ENCODE measurements around the gene ATF6. TPM values are rescaled to one million over a fixed set of nuclear protein-coding genes. Genes with fewer than 3 reads are reported as not detected.

Gene ATF6
- total RNA-seq, 5 donors from 2014 or later (not counting 1 experiment from before 2014, with no cell fraction given) = 18.7 to 27.6 (median 21.9) TPM

- Histone ChIP-seq H3K4me1 (ENCODE audit: control insufficient read depth in 1 of 2, extremely low read depth in 1 of 2, insufficient read depth in 2 of 2, low read length in 2 of 2) (peaks cover 7 to 25% of the 10 kb centered on the region in 2 experiments), H3K27ac (ENCODE audit: low read length) (no peak overlapping the region), H3K9me3 (no peaks in the 10 kb centered on the region), H3K36me3 (ENCODE audit: control insufficient read depth in 2 of 2, extremely low read depth in 1 of 2, insufficient read depth in 1 of 2, low read length in 1 of 2) (no peaks in the 10 kb centered on the region), H3K27me3 (replicated peaks in 1 of 2; ENCODE audit: control insufficient read depth in 2 of 2, extremely low read depth in 1 of 2, insufficient read depth in 2 of 2, low read length in 1 of 2) (peaks cover 0 to 5% of the 10 kb centered on the region in 2 experiments), H3K4me3 (ENCODE audit: control insufficient read depth in 1 of 2, extremely low read depth in 1 of 2, low read length in 1 of 2) (no peak overlapping the region)
- no peak overlapping the region for H3K27ac Mint-ChIP-seq
- H3K27me3 Mint-ChIP-seq = peaks cover 4 to 5% of the 10 kb centered on the region in 2 donors
- no peaks in the 10 kb centered on the region for H3K9me3 Mint-ChIP-seq
- DNase-seq = no peak
- no peak for ATAC-seq (replicated peaks in 1 of 4)
- H3K36me3 Mint-ChIP-seq = no peaks in the 10 kb centered on the region
- no peak overlapping the region for H3K4me3 Mint-ChIP-seq
- POLR2A ChIA-PET = no interaction called here
- H3K4me1 Mint-ChIP-seq = peaks cover 22 to 41% (median 37%) of the 10 kb centered on the region in 3 donors
- 86% methylated on average over 1 of the region's 5 CpGs for WGBS (ENCODE audit: insufficient coverage)
- CTCF ChIA-PET = interaction anchor here in 1 of 2 donors (0.7 kb wide), 1 partner anchor 80 kb away, joined by 3 read pairs; no protein-coding TSS in a partner anchor
These were observed 34.0 kb upstream of the ATF6 start for GRCh38 chr1:161731981-161732718.

- no peak for DNase-seq
- Histone ChIP-seq H3K27me3 (replicated peaks in 1 of 2; ENCODE audit: control insufficient read depth in 2 of 2, extremely low read depth in 1 of 2, insufficient read depth in 2 of 2, low read length in 1 of 2) (peaks cover 0 to 5% of the 10 kb centered on the region in 2 experiments), H3K4me1 (ENCODE audit: control insufficient read depth in 1 of 2, extremely low read depth in 1 of 2, insufficient read depth in 2 of 2, low read length in 2 of 2) (peaks cover 0 to 16% of the 10 kb centered on the region in 2 experiments), H3K36me3 (ENCODE audit: control insufficient read depth in 2 of 2, extremely low read depth in 1 of 2, insufficient read depth in 1 of 2, low read length in 1 of 2) (no peaks in the 10 kb centered on the region), H3K9me3 (no peaks in the 10 kb centered on the region), H3K27ac (ENCODE audit: low read length) (no peak overlapping the region), H3K4me3 (ENCODE audit: control insufficient read depth in 1 of 2, extremely low read depth in 1 of 2, low read length in 1 of 2) (no peak overlapping the region)
- no peaks in the 10 kb centered on the region for H3K9me3 Mint-ChIP-seq
- no peak overlapping the region for H3K27ac Mint-ChIP-seq
- peaks cover 16 to 36% (median 28%) of the 10 kb centered on the region in 3 donors for H3K4me1 Mint-ChIP-seq
- H3K27me3 Mint-ChIP-seq = peaks cover 4 to 5% of the 10 kb centered on the region in 2 donors
- no peak for ATAC-seq (replicated peaks in 1 of 4)
- H3K36me3 Mint-ChIP-seq = no peaks in the 10 kb centered on the region
- ChIA-PET POLR2A (no interaction called here), CTCF (interaction anchor here in 1 of 2 donors (0.6 kb wide), 1 partner anchor 1045 kb away, joined by 3 read pairs; no protein-coding TSS in a partner anchor)
- WGBS (ENCODE audit: insufficient coverage) = no CpG with 5 or more reads among the region's 1 CpG
- no peak overlapping the region for H3K4me3 Mint-ChIP-seq
These were observed 32.6 kb upstream of the ATF6 start for GRCh38 chr1:161733526-161733925.

- Histone ChIP-seq H3K4me1 (ENCODE audit: control insufficient read depth in 1 of 2, extremely low read depth in 1 of 2, insufficient read depth in 2 of 2, low read length in 2 of 2) (peaks cover 0 to 23% of the 10 kb centered on the region in 2 experiments), H3K27ac (ENCODE audit: low read length) (no peak overlapping the region), H3K4me3 (ENCODE audit: control insufficient read depth in 1 of 2, extremely low read depth in 1 of 2, low read length in 1 of 2) (no peak overlapping the region), H3K36me3 (ENCODE audit: control insufficient read depth in 2 of 2, extremely low read depth in 1 of 2, insufficient read depth in 1 of 2, low read length in 1 of 2) (no peaks in the 10 kb centered on the region), H3K27me3 (replicated peaks in 1 of 2; ENCODE audit: control insufficient read depth in 2 of 2, extremely low read depth in 1 of 2, insufficient read depth in 2 of 2, low read length in 1 of 2) (peaks cover 0 to 3% of the 10 kb centered on the region in 2 experiments), H3K9me3 (no peaks in the 10 kb centered on the region)
- Mint-ChIP-seq H3K4me3 (no peak overlapping the region), H3K36me3 (no peaks in the 10 kb centered on the region), H3K9me3 (no peaks in the 10 kb centered on the region), H3K27ac (no peak overlapping the region), H3K4me1 (peaks cover 16 to 38% (median 25%) of the 10 kb centered on the region in 3 donors), H3K27me3 (peaks cover 4 to 5% of the 10 kb centered on the region in 2 donors)
- ATAC-seq (replicated peaks in 1 of 4) (no peak), DNase-seq (no peak)
- POLR2A ChIA-PET = no interaction called here
- CTCF ChIA-PET = no interaction called here
- 96% methylated on average over 2 of the region's 3 CpGs for WGBS (ENCODE audit: insufficient coverage)
These were observed 30.3 kb upstream of the ATF6 start for GRCh38 chr1:161735837-161736236.

GRCh38 chr1:161736335-161736969 is 29.7 kb upstream of the ATF6 start:
- ATAC-seq (replicated peaks in 1 of 4) (no peak), DNase-seq (no peak)
- Mint-ChIP-seq H3K36me3 (no peaks in the 10 kb centered on the region), H3K4me3 (no peak overlapping the region), H3K4me1 (peaks cover 22 to 37% (median 23%) of the 10 kb centered on the region in 3 donors), H3K27ac (no peak overlapping the region), H3K27me3 (peaks cover 4 to 5% of the 10 kb centered on the region in 2 donors), H3K9me3 (no peaks in the 10 kb centered on the region)
- 60% methylated on average over 1 of the region's 4 CpGs for WGBS (ENCODE audit: insufficient coverage)
- H3K4me3 ChIP-seq (ENCODE audit: control insufficient read depth in 1 of 2, extremely low read depth in 1 of 2, low read length in 1 of 2) = no peak overlapping the region
- POLR2A ChIA-PET = interaction anchor here in 1 of 2 donors (0.5 kb wide), 1 partner anchor 18 kb away, joined by 4 read pairs; no protein-coding TSS in a partner anchor
- CTCF ChIA-PET = interaction anchor here (0.5 to 6.3 kb wide), 5 partner anchors 10 to 252 kb away, joined by 3 to 34 read pairs (median 3); no protein-coding TSS in a partner anchor
- H3K9me3 ChIP-seq = no peaks in the 10 kb centered on the region
- no peaks in the 10 kb centered on the region for H3K36me3 ChIP-seq (ENCODE audit: control insufficient read depth in 2 of 2, extremely low read depth in 1 of 2, insufficient read depth in 1 of 2, low read length in 1 of 2)
- H3K4me1 ChIP-seq (ENCODE audit: control insufficient read depth in 1 of 2, extremely low read depth in 1 of 2, insufficient read depth in 2 of 2, low read length in 2 of 2) = peaks cover 0 to 26% of the 10 kb centered on the region in 2 experiments
- H3K27me3 ChIP-seq (replicated peaks in 1 of 2; ENCODE audit: control insufficient read depth in 2 of 2, extremely low read depth in 1 of 2, insufficient read depth in 2 of 2, low read length in 1 of 2) = no peaks in the 10 kb centered on the region
- no peak overlapping the region for H3K27ac ChIP-seq (ENCODE audit: low read length)

- Mint-ChIP-seq H3K27me3 (peaks cover 2 to 5% of the 10 kb centered on the region in 2 donors), H3K36me3 (no peaks in the 10 kb centered on the region), H3K9me3 (no peaks in the 10 kb centered on the region), H3K27ac (no peak overlapping the region), H3K4me1 (peaks cover 23 to 33% (median 25%) of the 10 kb centered on the region in 3 donors), H3K4me3 (no peak overlapping the region)
- no peaks in the 10 kb centered on the region for H3K27me3 ChIP-seq (replicated peaks in 1 of 2; ENCODE audit: control insufficient read depth in 2 of 2, extremely low read depth in 1 of 2, insufficient read depth in 2 of 2, low read length in 1 of 2)
- H3K27ac ChIP-seq (ENCODE audit: low read length) = no peak overlapping the region
- no peaks in the 10 kb centered on the region for H3K9me3 ChIP-seq
- no peak for DNase-seq
- H3K4me3 ChIP-seq (ENCODE audit: control insufficient read depth in 1 of 2, extremely low read depth in 1 of 2, low read length in 1 of 2) = no peak overlapping the region
- no CpG with 5 or more reads among the region's 2 CpGs for WGBS (ENCODE audit: insufficient coverage)
- no peaks in the 10 kb centered on the region for H3K36me3 ChIP-seq (ENCODE audit: control insufficient read depth in 2 of 2, extremely low read depth in 1 of 2, insufficient read depth in 1 of 2, low read length in 1 of 2)
- no peak for ATAC-seq (replicated peaks in 1 of 4)
- ChIA-PET CTCF (interaction anchor here (0.5 to 6.3 kb wide), 12 partner anchors 8 to 359 kb away, joined by 3 to 34 read pairs (median 4); partner anchors contain the start of gene DUSP12 (in 1 of the 2)), POLR2A (no interaction called here)
- H3K4me1 ChIP-seq (ENCODE audit: control insufficient read depth in 1 of 2, extremely low read depth in 1 of 2, insufficient read depth in 2 of 2, low read length in 2 of 2) = peaks cover 0 to 26% of the 10 kb centered on the region in 2 experiments
These were observed 28.5 kb upstream of the ATF6 start for GRCh38 chr1:161737625-161738024.

GRCh38 chr1:161738627-161739287 is 27.4 kb upstream of the ATF6 start:
- H3K4me3 ChIP-seq (ENCODE audit: control insufficient read depth in 1 of 2, extremely low read depth in 1 of 2, low read length in 1 of 2) = no peak overlapping the region
- no peaks in the 10 kb centered on the region for H3K36me3 ChIP-seq (ENCODE audit: control insufficient read depth in 2 of 2, extremely low read depth in 1 of 2, insufficient read depth in 1 of 2, low read length in 1 of 2)
- Mint-ChIP-seq H3K27ac (peak overlapping the region; percentile 42 to 57), H3K4me3 (peak overlapping the region in 1 of 3 donors; percentile 35), H3K27me3 (peaks cover 0 to 5% of the 10 kb centered on the region in 2 donors), H3K4me1 (peaks cover 23 to 34% (median 25%) of the 10 kb centered on the region in 3 donors), H3K36me3 (no peaks in the 10 kb centered on the region), H3K9me3 (no peaks in the 10 kb centered on the region)
- H3K9me3 ChIP-seq = no peaks in the 10 kb centered on the region
- ChIA-PET POLR2A (interaction anchor here in 1 of 2 donors (0.6 kb wide), 1 partner anchor 23 kb away, joined by 7 read pairs; no protein-coding TSS in a partner anchor), CTCF (interaction anchor here (0.6 to 6.3 kb wide), 15 partner anchors 10 to 1120 kb away, joined by 3 to 34 read pairs (median 3); partner anchors contain the start of gene DUSP12 (in 1 of the 2))
- peak overlapping the region; percentile 2 for H3K27ac ChIP-seq (ENCODE audit: low read length)
- H3K4me1 ChIP-seq (ENCODE audit: control insufficient read depth in 1 of 2, extremely low read depth in 1 of 2, insufficient read depth in 2 of 2, low read length in 2 of 2) = peaks cover 0 to 26% of the 10 kb centered on the region in 2 experiments
- peak; percentile 3 to 74 (median 46) for DNase-seq
- 72% methylated on average over 3 of the region's 4 CpGs for WGBS (ENCODE audit: insufficient coverage)
- no peaks in the 10 kb centered on the region for H3K27me3 ChIP-seq (replicated peaks in 1 of 2; ENCODE audit: control insufficient read depth in 2 of 2, extremely low read depth in 1 of 2, insufficient read depth in 2 of 2, low read length in 1 of 2)
- peak; percentile 73 to 91 (median 78) for ATAC-seq (replicated peaks in 1 of 4)
